Measurements from ENCODE around the gene ARL14. TPM values are rescaled to one million over a fixed set of nuclear protein-coding genes. Genes with fewer than 3 reads are reported as not detected.

ARL14 gene
- total RNA-seq, 1 donor from 2014 or later: 0.53 TPM

- H3K27me3 Mint-ChIP-seq: no peaks in the 10 kb centered on the region
- H3K4me1 Mint-ChIP-seq (ENCODE audit: unreplicated experiment): peaks cover 19% of the 10 kb centered on the region
- H3K36me3 Mint-ChIP-seq: no peaks in the 10 kb centered on the region
- H3K4me3 Mint-ChIP-seq: no peak overlapping the region
- no peaks in the 10 kb centered on the region for H3K9me3 Mint-ChIP-seq
- no peak overlapping the region for H3K27ac Mint-ChIP-seq
- no peak for TF ChIP-seq CTCF (conservative IDR thresholded peaks at IDR 0.05)
- DNase-seq (ENCODE audit: extremely low spot score, unreplicated experiment): no peak
Observed at GRCh38 chr3:160697637-160698380, 20.8 kb downstream of the ARL14 start.

DNA sequence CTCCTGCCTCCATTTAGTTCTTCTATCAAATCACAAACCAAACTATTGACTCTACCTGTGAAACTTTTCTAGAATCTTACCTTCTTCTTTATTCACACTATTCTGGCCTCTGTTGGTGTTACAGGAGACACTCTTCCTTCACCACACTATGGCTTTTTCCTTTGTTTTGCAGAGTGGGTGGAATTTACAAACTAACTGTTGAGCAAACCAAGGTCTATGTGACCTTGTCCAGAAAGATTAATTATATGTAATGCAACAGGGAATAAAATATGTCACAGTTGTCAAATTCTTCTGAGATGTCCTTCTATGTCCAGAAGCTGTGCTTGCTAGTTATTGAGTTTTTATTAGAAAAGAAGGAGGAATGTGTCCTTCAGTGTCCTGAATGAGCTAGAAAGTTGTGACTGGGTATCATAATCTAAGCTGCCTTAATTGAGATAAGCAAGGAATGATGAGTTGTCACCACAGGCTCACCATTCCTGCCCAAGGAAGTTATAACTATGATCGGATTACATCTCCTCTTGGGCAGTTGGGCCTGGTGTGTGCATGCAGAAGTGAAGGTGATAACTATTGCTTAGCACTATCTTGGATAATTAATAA lies 21.7 kb downstream of the ARL14 start:
- Mint-ChIP-seq H3K9me3 (no peaks in the 10 kb centered on the region), H3K27ac (no peak overlapping the region), H3K4me1 (ENCODE audit: unreplicated experiment) (peaks cover 17% of the 10 kb centered on the region), H3K27me3 (no peaks in the 10 kb centered on the region), H3K4me3 (no peak overlapping the region), H3K36me3 (no peaks in the 10 kb centered on the region)
- TF ChIP-seq CTCF (conservative IDR thresholded peaks at IDR 0.05): no peak
- no peak for DNase-seq (ENCODE audit: extremely low spot score, unreplicated experiment)

DNA sequence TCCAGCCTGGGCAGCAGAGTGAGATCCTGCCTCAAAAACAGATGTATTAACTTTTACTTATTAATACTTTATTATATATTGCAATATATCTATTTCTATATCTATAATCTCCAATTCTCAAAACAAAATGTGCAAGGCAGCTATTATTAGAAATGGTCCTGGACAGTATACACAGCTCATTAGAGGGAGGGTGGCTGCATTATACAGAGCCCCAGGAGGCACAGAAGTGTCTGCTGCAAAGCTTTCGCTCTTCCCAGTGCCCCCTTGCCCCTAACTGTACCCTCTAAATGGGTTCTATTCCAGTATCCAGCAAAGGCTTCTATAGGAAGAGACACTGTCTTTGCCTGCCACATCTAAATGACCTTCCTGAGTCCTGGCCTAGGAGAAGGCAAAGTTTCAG lies 24.5 kb downstream of the ARL14 start:
- H3K27me3 Mint-ChIP-seq: no peaks in the 10 kb centered on the region
- no peak overlapping the region for H3K27ac Mint-ChIP-seq
- no peaks in the 10 kb centered on the region for H3K36me3 Mint-ChIP-seq
- TF ChIP-seq CTCF (conservative IDR thresholded peaks at IDR 0.05): no peak
- no peak for DNase-seq (ENCODE audit: extremely low spot score, unreplicated experiment)
- no peak overlapping the region for H3K4me3 Mint-ChIP-seq
- no peaks in the 10 kb centered on the region for H3K9me3 Mint-ChIP-seq
- peaks cover 10% of the 10 kb centered on the region for H3K4me1 Mint-ChIP-seq (ENCODE audit: unreplicated experiment)

DNA sequence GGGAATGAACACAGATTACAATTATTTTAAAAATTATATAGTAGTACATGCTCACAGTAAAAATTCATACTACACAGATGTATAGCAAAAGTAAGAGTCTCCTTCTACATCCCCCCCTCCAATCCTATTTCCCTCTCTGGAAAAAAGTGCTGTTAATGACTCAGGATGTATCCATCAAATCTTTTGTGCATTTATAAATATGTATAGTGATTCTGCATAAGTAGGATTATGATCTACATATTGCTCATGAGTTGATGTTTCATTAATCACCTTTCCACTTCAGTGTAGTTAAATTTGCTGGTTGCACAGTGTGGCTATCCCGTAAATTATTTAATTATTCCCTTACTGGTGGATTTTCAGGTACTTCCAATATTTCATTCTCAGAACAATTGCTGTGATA lies 25.3 kb downstream of the ARL14 start:
- Mint-ChIP-seq H3K9me3 (no peaks in the 10 kb centered on the region), H3K36me3 (no peaks in the 10 kb centered on the region), H3K27me3 (peaks cover 4% of the 10 kb centered on the region), H3K4me1 (ENCODE audit: unreplicated experiment) (peaks cover 8% of the 10 kb centered on the region), H3K4me3 (no peak overlapping the region), H3K27ac (no peak overlapping the region)
- DNase-seq (ENCODE audit: extremely low spot score, unreplicated experiment): no peak
- TF ChIP-seq CTCF (conservative IDR thresholded peaks at IDR 0.05): no peak

DNA sequence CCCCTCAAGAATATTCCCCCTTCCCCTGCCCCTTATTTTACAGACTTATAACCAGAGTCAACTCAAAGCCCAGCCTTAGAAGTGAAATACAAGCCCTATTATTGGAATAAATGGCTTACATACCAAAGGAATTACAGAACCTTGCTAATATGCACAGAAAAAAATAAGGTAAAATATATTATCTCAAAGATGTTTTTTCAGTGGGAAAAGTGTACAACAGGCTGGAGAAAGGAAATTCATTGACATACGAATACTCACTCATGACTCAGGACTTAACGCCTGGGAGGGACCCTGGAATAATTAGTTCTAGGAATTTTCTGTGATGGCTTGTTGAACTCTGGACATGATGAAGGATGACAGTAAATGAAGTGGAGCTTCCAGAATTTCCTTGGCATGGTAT lies 27.0 kb downstream of the ARL14 start:
- H3K36me3 Mint-ChIP-seq: no peaks in the 10 kb centered on the region
- TF ChIP-seq CTCF (conservative IDR thresholded peaks at IDR 0.05): no peak
- no peak overlapping the region for H3K4me3 Mint-ChIP-seq
- no peaks in the 10 kb centered on the region for H3K4me1 Mint-ChIP-seq (ENCODE audit: unreplicated experiment)
- no peak for DNase-seq (ENCODE audit: extremely low spot score, unreplicated experiment)
- H3K27ac Mint-ChIP-seq: no peak overlapping the region
- H3K27me3 Mint-ChIP-seq: peaks cover 7% of the 10 kb centered on the region
- H3K9me3 Mint-ChIP-seq: no peaks in the 10 kb centered on the region
